ENCODE measurements around the gene BCL2L12.
"Not testable (repeated sequence)": the region's sequence is repeated elsewhere in the genome, so short reads cannot be mapped to it uniquely, and the experiment has no call there.

DNA sequence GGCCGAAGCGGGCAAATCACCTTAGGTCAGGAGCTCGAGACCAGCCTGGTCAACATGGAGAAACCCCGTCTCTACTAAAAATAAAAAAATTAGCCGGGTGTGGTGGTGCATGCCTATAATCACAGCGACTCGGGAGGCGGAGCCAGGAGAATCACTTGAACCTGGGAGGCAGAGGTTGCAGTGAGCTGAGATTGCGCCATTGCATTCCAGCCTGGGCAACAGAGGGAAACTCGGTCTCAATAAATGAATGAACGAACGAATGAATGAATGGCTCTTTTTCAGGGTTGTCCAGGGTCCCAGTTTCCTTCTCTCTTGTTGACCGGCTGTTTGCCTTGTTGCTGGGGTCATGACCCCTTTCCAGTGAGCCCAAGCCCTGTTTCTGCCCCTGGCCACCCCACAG is 47.9 kb upstream of the BCL2L12 start:
- not testable (repeated sequence) for TF ChIP-seq CTCF, POLR2A (IDR thresholded peaks at IDR 0.05)

Data from testis (tissue), 2 donors.